Suppressor macrophage treated with lipopolysaccharide for 4 hours (primary cell): Measurements from ENCODE around the gene NUDCD3.
"Not testable (repeated sequence)": the region's sequence is repeated elsewhere in the genome, so short reads cannot be mapped to it uniquely, and the experiment has no call there.

ENCODE experiments used
- DNase-seq: peaks from one replicate; pipeline ENCODE4 v3.0.0-alpha.2; 2020

The NUDCD3 gene

GRCh38 chr7:44515590-44516268 lies 25.3 kb upstream of the NUDCD3 start:
- no peak for DNase-seq

DNA sequence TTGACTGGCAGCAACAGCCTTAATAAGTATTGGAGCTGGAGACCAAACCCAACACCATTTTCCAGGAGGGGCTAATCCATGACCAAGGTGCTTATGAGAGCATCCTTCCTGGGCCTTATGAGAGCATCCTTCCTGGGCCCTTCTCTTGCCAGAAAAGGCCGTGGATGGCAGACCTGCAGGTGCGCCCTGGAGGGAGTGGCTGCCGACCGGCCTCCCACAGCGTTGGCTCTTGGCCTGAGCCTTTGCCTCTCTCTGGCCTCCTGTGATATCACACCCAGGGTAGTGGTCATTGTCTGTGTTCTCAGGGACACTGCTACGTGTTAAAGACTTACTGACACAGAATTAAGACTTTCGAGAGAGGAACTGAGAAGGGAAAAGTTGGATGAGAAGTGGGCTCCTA lies 22.3 kb upstream of the NUDCD3 start:
- DNase-seq, result no peak

DNA sequence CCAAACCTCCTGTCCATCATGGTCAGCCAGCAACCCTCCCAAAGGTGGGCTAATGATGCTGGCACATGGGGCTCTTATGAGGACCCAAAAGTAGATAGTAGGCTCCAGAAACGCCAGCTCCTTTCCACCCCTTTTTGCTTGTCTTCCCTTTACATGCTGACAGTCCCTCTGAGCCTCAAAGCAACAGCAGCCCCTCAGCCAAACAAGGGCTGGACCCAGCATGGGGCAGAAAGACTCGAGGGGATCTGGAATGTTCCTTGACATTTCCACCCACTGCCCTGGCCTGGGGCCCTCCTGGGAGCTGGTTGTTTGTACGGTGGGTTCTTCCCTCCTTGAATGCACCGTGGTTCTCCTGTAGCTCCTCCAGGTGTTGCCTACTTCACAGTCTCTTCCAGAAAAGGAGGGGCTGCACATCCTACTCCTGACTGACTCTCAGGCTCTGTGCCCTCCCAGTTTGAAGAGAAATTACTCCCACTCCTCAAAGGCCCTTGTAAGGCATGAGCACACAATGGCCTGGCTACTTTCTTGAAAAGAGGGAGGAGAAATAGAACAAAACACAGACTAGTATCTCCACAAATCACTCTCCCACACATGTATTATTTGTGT lies 21.5 kb upstream of the NUDCD3 start:
- DNase-seq, result no peak

DNA sequence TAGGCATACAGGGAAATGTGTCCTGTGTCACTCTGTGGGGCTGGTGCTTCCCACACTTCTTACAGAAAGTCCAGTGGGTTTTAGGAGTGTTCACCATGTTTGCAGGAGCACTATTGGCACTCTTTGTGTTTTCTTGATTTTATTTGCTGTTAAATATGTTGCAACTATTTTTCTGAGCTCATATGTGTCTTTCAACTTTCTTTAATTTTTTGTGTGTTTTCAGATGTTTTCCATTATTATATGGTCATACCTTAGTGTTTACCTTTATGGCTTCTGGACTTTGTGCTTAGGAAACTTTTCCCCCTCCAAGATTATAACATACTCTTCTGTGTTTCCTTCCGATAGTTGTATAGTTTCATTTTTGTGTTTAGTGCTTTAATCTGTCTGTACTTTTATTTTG lies 20.8 kb upstream of the NUDCD3 start:
- DNase-seq, result no peak

GRCh38 chr7:44508328-44509030 lies 18.0 kb upstream of the NUDCD3 start:
- DNase-seq, result peak; percentile 33

DNA sequence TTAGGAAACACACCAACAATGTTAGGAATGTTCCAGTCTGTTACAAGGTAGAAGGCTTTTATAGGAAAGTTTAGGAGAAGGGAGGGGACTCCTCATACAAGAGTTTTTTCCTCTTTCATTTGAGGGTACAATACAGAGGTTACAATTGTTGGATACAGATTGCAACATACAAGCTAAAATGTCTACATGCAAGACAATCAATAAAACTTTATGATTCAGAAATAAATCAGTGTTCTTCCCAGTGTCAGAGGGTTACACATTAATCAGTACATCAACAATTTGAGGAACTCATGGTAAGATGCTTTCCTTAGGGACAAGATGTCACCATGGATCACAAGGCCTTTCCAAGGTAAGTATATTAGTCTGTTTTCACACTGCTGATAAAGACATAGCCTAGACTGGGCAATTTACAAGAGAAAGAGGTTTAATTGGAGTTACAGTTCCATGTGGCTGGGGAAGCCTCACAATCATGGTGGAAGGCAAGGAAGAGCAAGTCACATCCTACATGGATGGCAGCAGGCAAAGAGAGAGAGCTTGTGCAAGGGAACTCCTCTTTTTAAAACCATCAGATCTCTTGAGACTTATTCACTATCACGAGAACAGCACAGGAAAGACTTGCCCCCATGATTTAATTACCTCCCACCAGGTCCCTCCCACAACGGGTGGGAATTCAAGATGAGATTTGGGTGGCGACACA lies 16.3 kb upstream of the NUDCD3 start:
- DNase-seq, result not testable (repeated sequence)

GRCh38 chr7:44505595-44505994 lies 15.1 kb upstream of the NUDCD3 start:
- DNase-seq, result no peak

DNA sequence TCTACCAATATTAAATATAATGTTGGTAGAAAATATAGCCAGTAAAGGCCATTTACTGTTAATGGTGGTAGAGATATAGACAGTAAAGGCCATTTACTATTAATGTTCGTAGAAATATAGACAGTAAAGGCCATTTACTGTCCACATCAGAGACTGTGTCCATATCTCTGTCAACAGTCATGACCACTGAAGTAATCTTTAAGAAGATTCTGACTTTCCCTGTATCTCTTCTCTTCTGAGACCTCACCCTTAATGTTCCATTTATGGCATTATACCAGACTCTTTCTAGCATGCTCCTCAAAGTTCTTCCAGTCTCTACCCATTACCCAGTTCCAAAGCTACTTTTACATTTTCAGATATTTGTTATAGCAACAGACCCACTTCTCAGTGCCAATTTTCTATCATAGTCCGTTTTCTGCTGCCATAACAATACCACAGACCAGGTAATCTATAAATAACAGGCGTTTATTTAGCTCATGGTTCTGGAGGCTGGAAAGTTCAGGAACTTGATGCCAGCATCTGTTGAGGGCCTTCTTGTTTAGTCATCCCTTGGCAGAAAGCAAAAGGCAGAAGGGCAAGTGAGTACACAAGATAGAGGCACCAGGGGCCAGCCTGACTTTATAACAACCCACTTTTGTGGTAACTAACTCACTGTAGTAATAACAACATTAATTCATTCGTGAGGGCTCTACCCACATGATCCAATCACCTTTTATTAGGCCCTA lies 7.9 kb upstream of the NUDCD3 start:
- DNase-seq, result no peak

DNA sequence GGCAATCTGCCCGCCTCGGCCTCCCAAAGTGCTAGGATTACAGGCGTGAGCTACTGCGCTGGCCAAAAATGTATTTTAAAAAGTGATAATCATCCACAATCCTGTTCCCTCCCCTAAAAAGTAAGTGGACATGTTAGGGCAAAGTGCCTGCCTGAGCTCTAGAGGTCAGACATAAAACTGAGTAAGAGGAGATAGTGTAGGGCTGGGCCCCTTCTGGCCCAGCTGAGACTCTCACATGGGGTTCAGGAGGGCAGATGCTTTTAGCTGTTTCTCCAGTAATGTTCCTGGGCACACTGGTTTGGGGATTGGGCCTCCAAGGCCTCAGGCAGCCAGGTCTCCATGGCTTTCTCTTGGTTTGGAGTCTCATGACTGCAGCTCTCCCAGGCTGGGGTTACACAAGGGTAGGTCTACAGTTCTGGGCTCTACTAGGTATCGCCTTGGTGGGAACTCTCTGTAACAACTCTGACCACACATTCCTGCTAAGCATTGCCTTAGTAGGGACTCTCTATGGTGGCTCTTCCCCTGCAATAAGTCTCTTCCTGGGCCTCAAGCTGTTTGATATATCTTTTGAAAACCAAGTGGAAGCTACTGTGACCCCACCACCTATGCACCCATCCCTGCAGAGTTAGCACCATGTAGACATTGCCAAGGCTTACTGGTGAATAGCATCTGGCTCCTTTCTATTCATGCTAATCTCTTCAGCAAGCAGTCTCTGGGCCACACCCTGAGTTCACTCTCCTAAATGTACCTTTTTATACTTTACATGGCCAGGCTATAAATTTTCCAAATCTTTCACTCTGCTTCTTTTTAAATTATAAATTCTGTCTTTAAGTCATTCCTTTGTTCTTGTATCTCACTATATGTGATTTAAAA lies 6.9 kb upstream of the NUDCD3 start:
- no peak for DNase-seq

GRCh38 chr7:44496385-44496784 lies 5.9 kb upstream of the NUDCD3 start:
- DNase-seq, result no peak

- no peak for DNase-seq
Observed at GRCh38 chr7:44494960-44495359, 4.5 kb upstream of the NUDCD3 start.

DNA sequence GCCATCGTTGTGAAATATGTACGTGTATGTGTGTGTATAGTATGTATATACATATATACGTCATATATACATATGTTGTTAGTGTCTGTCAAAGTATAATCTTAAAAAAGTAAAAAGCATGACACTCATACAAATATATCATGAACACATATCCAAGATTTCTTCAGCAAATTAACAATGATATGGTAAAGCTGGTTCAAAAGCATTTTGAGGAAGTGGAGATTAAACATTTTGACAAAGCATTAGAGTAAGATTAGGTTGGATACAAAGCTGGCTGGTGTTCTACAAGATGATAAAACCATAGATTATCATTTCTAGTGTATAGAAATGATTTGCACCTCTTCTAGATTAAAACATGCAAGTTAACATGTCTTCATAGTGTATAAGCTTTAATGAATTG lies 771 bp upstream of the NUDCD3 start:
- peak; percentile 6 for DNase-seq

- DNase-seq, result peak; percentile 45
Observed at GRCh38 chr7:44489955-44490350, 505 bp downstream of the NUDCD3 start.

DNA sequence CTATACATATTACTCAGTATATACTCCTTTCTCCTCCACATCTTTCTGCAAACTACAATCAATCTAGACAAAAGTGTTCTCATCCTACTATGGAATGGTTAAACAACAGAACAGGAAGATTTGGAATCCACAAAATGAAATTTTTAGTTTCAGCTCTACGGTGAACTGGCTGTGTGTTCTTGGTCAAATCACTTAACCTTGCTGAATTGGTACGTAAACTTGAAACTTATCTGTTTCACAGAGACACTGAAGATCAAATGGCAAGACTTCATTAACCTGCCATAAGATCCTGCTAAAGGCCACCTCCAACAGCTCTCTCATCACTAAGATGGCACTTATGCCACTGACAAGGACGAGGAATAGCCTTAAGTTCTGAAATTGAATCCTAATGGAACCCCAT lies 1.5 kb downstream of the NUDCD3 start:
- no peak for DNase-seq

GRCh38 chr7:44486693-44487092 lies 3.8 kb downstream of the NUDCD3 start:
- peak; percentile 43 for DNase-seq

DNA sequence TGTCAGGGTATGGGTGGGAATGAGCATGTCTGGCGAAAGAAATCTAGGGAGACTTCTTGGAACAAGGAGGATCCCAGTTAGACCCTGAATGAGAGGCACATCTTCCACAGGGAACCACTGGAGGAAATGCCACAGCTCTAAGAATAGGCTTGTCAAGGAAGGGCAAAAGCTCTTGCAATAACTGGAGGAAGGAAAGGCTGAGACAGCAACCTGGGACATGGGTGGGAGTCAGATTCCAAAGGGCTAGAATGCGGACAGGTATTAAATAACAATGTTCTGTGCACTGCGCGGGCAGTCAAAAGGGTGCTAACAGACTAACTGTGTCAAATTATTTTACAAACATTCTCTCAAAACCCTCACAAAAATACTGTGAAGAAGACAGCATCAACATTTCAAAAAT lies 4.5 kb downstream of the NUDCD3 start:
- DNase-seq, result no peak

DNA sequence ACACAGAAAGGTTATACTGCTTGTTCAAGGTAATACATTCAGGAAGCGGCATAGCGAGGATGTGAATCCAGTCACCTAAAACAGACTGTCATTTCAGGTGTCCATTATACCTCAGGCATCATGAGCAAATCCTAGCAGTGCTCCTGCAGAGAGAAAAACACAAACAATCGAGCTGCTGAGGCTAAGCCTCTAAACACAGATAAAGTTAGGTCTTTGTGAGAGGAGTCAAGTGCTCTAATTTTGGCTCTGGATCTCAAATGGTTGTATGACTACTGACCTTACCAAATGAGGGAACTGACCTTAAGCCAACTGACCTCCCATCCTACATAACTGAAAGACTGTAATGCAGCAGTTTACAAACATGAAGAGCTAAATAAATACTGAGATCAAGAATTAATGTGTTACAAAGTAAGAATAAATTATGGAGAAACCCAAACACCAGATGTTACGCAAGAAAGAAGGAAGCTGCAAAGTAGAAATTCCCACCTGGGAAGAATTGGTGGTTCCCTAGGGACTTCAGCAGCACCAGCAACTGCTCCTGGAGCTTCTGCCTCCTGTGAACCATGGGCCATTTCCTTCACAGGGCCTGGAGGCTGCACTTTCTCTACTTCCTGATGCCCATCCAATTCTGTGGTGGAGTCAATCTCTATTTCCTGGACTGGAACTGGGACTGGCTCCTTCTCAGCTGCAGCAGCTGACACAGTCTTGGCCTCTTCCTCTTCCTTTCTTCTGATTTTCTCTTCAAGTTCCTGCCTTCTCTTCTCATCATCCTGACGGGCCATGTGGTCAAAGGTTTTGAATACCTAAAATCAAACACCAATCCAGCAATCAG lies 5.8 kb downstream of the NUDCD3 start:
- DNase-seq, result no peak

- DNase-seq, result no peak
Observed at GRCh38 chr7:44482502-44483485, 7.7 kb downstream of the NUDCD3 start.

GRCh38 chr7:44477938-44478337 lies 12.5 kb downstream of the NUDCD3 start:
- DNase-seq, result no peak
